ENCODE results near the gene C2orf68. TPM values are rescaled to one million over a fixed set of nuclear protein-coding genes. Genes with fewer than 3 reads are reported as not detected.
A peak's percentile ranks its signal among the peaks of the same experiment; 100 is the strongest.

The C2orf68 gene
- polyA plus RNA-seq, 3 donors: 24.2 to 32.9 (median 30.7) TPM

GRCh38 chr2:85595301-85596025 lies 16.4 kb downstream of the C2orf68 start, which contains the start of gene RNF181:
RNF181 (plus strand) TSS chr2:85595745; CDS start chr2:85595764, 19 bp downstream.
- no peak for TF ChIP-seq CTCF (IDR thresholded peaks at IDR 0.05)
- peaks cover 47% of the 10 kb centered on the region for H3K4me1 Mint-ChIP-seq
- peaks cover 37% of the 10 kb centered on the region for H4K20me1 ChIP-seq (ENCODE audit: insufficient read depth, low read length)
- WGBS (ENCODE audit: insufficient coverage): under 1% methylated on average over 47 of the region's 47 CpGs
- peaks cover 0 to 8% (median 2%) of the 10 kb centered on the region in 3 donors for H3K27me3 Mint-ChIP-seq (ENCODE audit: low read depth in 3 of 3)
- H3K36me3 Mint-ChIP-seq: peaks cover 41 to 50% of the 10 kb centered on the region in 2 donors
- H3K4me3 Mint-ChIP-seq: peak within 1 kb of the TSS; percentile 93 to 97
- peak within 1 kb of the TSS; percentile 92 for H3K9ac ChIP-seq (ENCODE audit: insufficient read depth, low read length, poor library complexity, severe bottlenecking)
- H3K9me3 ChIP-seq (replicated peaks in 1 of 2; ENCODE audit: control insufficient read depth in 1 of 2, insufficient read depth in 1 of 2, low read length in 2 of 2): no peaks in the 10 kb centered on the region
- peaks cover 64% of the 10 kb centered on the region for H3K79me2 ChIP-seq (ENCODE audit: insufficient read depth, low read length)
- H3K4me2 ChIP-seq (replicated peaks; ENCODE audit: extremely low read depth, low read length, poor library complexity, severe bottlenecking): peak within 1 kb of the TSS; percentile 88
- H2AFZ ChIP-seq (ENCODE audit: insufficient read depth, low read depth, low read length, poor library complexity, severe bottlenecking): peak within 1 kb of the TSS; percentile 92
- H3K27me3 ChIP-seq (ENCODE audit: control insufficient read depth in 2 of 2, insufficient read depth in 2 of 2, low read length in 2 of 2): no peaks in the 10 kb centered on the region
- H3K36me3 ChIP-seq (replicated peaks in 1 of 2; ENCODE audit: control insufficient read depth in 1 of 2, insufficient read depth in 2 of 2, low read length in 2 of 2): peaks cover 27 to 41% of the 10 kb centered on the region in 2 donors
- peak; percentile 94 to 99 (median 96) for DNase-seq
- peaks cover 41 to 47% of the 10 kb centered on the region in 2 donors for H3K4me1 ChIP-seq (ENCODE audit: control insufficient read depth in 1 of 2, insufficient read depth in 2 of 2, low read length in 2 of 2)
- peak within 1 kb of the TSS; percentile 81 to 94 for H3K27ac ChIP-seq (ENCODE audit: low read depth in 1 of 2, low read length in 2 of 2)
- intact Hi-C loops (cut with micrococcal nuclease): no loop called here
- peak within 1 kb of the TSS; percentile 95 to 99 (median 97) for H3K27ac Mint-ChIP-seq
- peaks cover 0 to 2% (median 0%) of the 10 kb centered on the region in 7 donors for H3K9me3 Mint-ChIP-seq
- H3K4me3 ChIP-seq (replicated peaks in 1 of 3; ENCODE audit: low read depth in 2 of 3, low read length in 3 of 3): peak within 1 kb of the TSS; percentile 55 to 91 (median 89)

GRCh38 chr2:85594715-85595300 lies 17.1 kb downstream of the C2orf68 start:
- H3K27ac Mint-ChIP-seq: peak overlapping the region; percentile 95 to 99 (median 97)
- H3K4me3 Mint-ChIP-seq: peak overlapping the region; percentile 93 to 97
- peaks cover 39 to 50% of the 10 kb centered on the region in 2 donors for H3K36me3 Mint-ChIP-seq
- H3K27me3 Mint-ChIP-seq (ENCODE audit: low read depth in 3 of 3): peaks cover 0 to 8% (median 0%) of the 10 kb centered on the region in 3 donors
- peak overlapping the region; percentile 92 for H3K9ac ChIP-seq (ENCODE audit: insufficient read depth, low read length, poor library complexity, severe bottlenecking)
- peak overlapping the region; percentile 92 for H2AFZ ChIP-seq (ENCODE audit: insufficient read depth, low read depth, low read length, poor library complexity, severe bottlenecking)
- H3K9me3 ChIP-seq (replicated peaks in 1 of 2; ENCODE audit: control insufficient read depth in 1 of 2, insufficient read depth in 1 of 2, low read length in 2 of 2): no peaks in the 10 kb centered on the region
- DNase-seq: no peak
- intact Hi-C loops (cut with micrococcal nuclease): no loop called here
- peaks cover 68% of the 10 kb centered on the region for H3K79me2 ChIP-seq (ENCODE audit: insufficient read depth, low read length)
- 0% methylated on average over 6 of the region's 13 CpGs for whole genome bisulfite sequencing (ENCODE audit: insufficient coverage)
- H3K27me3 ChIP-seq (ENCODE audit: control insufficient read depth in 2 of 2, insufficient read depth in 2 of 2, low read length in 2 of 2): no peaks in the 10 kb centered on the region
- H3K4me2 ChIP-seq (replicated peaks; ENCODE audit: extremely low read depth, low read length, poor library complexity, severe bottlenecking): peak overlapping the region; percentile 88
- H3K9me3 Mint-ChIP-seq: peaks cover 0 to 2% (median 0%) of the 10 kb centered on the region in 7 donors
- no peak for TF ChIP-seq CTCF (IDR thresholded peaks at IDR 0.05)
- peaks cover 27 to 37% of the 10 kb centered on the region in 2 donors for H3K36me3 ChIP-seq (replicated peaks in 1 of 2; ENCODE audit: control insufficient read depth in 1 of 2, insufficient read depth in 2 of 2, low read length in 2 of 2)
- H3K4me1 Mint-ChIP-seq: peaks cover 52% of the 10 kb centered on the region
- H3K4me1 ChIP-seq (ENCODE audit: control insufficient read depth in 1 of 2, insufficient read depth in 2 of 2, low read length in 2 of 2): peaks cover 47 to 53% of the 10 kb centered on the region in 2 donors
- peaks cover 34% of the 10 kb centered on the region for H4K20me1 ChIP-seq (ENCODE audit: insufficient read depth, low read length)
- H3K4me3 ChIP-seq (replicated peaks in 1 of 3; ENCODE audit: low read depth in 2 of 3, low read length in 3 of 3): peak overlapping the region; percentile 55 to 91 (median 89)
- H3K27ac ChIP-seq (ENCODE audit: low read depth in 1 of 2, low read length in 2 of 2): peak overlapping the region; percentile 81 to 94

All from CD14-positive monocyte (primary cell).